HFFc6 (cell line): Measurements from ENCODE around the gene FBXO2. TPM values are rescaled to one million over a fixed set of nuclear protein-coding genes. Genes with fewer than 3 reads are reported as not detected.

Experiments
- DNase-seq: peaks from one replicate; pipeline ENCODE4 v3.0.0-alpha.2; 2018
- H3K27ac Mint-ChIP-seq: 2 replicates; pipeline ENCODE4 v1.8.0; 2020; ENCODE audit warnings: mild to moderate bottlenecking, mixed read lengths
- H3K27me3 Mint-ChIP-seq: 2 replicates; pipeline ENCODE4 v1.8.0; 2021; ENCODE audit warnings: mild to moderate bottlenecking, moderate library complexity, mixed read lengths; ENCODE audit not compliant: insufficient read depth
- H3K36me3 Mint-ChIP-seq: 2 replicates; pipeline ENCODE4 v1.8.0; 2021; ENCODE audit warnings: low read depth, mixed read lengths
- H3K4me1 Mint-ChIP-seq: 2 replicates; pipeline ENCODE4 v1.8.0; 2020; ENCODE audit warnings: low read depth, mixed read lengths
- H3K4me3 Mint-ChIP-seq: 2 replicates; pipeline ENCODE4 v1.8.0; 2020; ENCODE audit warnings: mild to moderate bottlenecking, moderate library complexity, mixed read lengths
- H3K9me3 Mint-ChIP-seq: 2 replicates; pipeline ENCODE4 v1.8.0; 2020; ENCODE audit warnings: mild to moderate bottlenecking, mixed read lengths
- total RNA-seq, 6 experiments: library from RNA; stranded (reverse); fragmentation: NEBNext Ultra II Directional; extraction: Animal tissue kit (Norgen Biotek cat#: 25700); gene quantifications; 2 replicates in 1 of 6; 3 replicates in 5 of 6; pipeline ENCODE4 v1.2.3, GENCODE V29; 2021
- TF ChIP-seq, protein P1 (sequence below): fragments of 200-600 bp; sonication (generic); IDR thresholded peaks from 2 replicates; pipeline ENCODE4 v1.5.0; 2021; ENCODE audit warnings: antibody characterized with exemption, mild to moderate bottlenecking

FBXO2 gene
- total RNA-seq, 6 experiments from 2014 or later, result 0.66 to 1.7 (median 0.78) TPM

DNA sequence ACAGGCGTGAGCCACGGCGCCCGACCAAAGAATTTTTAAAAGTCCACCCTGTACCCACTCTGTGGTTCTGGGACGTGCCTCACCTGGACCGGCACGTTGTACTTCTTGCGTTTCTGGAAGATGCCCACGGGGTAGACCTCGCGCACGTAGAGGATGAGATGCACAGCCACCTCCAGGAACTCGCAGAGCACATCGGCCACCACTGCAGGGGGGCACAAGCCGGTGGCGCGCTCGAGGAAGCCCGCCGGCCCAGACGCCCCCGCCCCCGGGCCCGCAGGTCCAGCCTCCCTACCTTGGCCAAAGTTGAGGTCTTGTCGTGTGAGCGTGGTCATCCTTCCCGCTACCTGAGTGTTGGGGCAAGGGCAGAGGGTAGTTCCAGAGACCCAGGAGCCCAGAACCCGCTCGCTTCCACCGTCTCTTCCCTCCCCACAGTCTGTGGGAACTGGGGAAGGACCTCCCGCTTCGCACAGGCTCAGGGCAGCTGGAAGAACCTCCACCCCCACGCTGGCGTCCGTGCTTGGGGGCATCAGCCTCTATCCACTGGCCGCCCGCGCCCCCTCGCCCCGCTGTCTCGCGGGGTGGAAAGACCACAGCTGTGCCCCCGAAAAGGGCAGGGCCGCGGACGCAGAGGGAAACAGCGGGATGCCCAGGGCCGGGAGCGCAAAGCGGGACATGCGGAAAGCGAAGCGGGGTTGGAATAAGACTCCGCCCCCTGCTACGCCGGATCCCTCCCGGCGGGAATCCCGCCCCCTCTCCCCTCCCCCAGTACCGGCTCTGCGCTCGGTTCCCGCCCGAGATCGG is 26.2 kb upstream of the FBXO2 start:
- TF ChIP-seq, protein P1, sequence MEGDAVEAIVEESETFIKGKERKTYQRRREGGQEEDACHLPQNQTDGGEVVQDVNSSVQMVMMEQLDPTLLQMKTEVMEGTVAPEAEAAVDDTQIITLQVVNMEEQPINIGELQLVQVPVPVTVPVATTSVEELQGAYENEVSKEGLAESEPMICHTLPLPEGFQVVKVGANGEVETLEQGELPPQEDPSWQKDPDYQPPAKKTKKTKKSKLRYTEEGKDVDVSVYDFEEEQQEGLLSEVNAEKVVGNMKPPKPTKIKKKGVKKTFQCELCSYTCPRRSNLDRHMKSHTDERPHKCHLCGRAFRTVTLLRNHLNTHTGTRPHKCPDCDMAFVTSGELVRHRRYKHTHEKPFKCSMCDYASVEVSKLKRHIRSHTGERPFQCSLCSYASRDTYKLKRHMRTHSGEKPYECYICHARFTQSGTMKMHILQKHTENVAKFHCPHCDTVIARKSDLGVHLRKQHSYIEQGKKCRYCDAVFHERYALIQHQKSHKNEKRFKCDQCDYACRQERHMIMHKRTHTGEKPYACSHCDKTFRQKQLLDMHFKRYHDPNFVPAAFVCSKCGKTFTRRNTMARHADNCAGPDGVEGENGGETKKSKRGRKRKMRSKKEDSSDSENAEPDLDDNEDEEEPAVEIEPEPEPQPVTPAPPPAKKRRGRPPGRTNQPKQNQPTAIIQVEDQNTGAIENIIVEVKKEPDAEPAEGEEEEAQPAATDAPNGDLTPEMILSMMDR, result no peak
- peak overlapping the region; percentile 92 for H3K4me3 Mint-ChIP-seq
- H3K9me3 Mint-ChIP-seq, result no peaks in the 10 kb centered on the region
- H3K27ac Mint-ChIP-seq, result peak overlapping the region; percentile 74
- H3K27me3 Mint-ChIP-seq, result peaks cover 18% of the 10 kb centered on the region
- no peaks in the 10 kb centered on the region for H3K36me3 Mint-ChIP-seq
- peaks cover 18% of the 10 kb centered on the region for H3K4me1 Mint-ChIP-seq
- DNase-seq, result peak; percentile 3

DNA sequence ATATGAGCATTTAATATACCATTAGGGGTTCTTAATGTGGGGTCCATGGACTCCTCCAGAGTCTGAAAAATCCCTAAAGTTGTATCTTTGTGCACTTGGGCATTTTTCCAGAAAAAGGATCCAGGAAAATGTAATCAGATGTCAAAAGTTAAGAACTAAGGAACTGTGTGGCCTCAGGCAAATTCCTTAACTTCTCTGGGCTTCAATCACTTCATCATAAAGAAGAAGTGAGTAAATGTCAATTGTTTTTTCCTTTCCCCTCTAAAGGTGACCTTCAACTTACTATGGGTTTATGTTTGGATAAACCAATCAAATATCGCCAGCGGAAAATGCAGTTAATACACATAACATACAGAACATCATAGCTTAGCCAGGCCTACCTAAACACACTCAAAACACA is 24.2 kb upstream of the FBXO2 start:
- TF ChIP-seq, protein P1, result no peak
- no peak overlapping the region for H3K27ac Mint-ChIP-seq
- peaks cover 1% of the 10 kb centered on the region; the same call in 1 of the 2 replicates for H3K27me3 Mint-ChIP-seq
- H3K4me1 Mint-ChIP-seq, result peaks cover 18% of the 10 kb centered on the region
- no peak for DNase-seq
- no peak overlapping the region for H3K4me3 Mint-ChIP-seq
- H3K9me3 Mint-ChIP-seq, result no peaks in the 10 kb centered on the region
- peaks cover 3% of the 10 kb centered on the region; the same call in 1 of the 2 replicates for H3K36me3 Mint-ChIP-seq

DNA sequence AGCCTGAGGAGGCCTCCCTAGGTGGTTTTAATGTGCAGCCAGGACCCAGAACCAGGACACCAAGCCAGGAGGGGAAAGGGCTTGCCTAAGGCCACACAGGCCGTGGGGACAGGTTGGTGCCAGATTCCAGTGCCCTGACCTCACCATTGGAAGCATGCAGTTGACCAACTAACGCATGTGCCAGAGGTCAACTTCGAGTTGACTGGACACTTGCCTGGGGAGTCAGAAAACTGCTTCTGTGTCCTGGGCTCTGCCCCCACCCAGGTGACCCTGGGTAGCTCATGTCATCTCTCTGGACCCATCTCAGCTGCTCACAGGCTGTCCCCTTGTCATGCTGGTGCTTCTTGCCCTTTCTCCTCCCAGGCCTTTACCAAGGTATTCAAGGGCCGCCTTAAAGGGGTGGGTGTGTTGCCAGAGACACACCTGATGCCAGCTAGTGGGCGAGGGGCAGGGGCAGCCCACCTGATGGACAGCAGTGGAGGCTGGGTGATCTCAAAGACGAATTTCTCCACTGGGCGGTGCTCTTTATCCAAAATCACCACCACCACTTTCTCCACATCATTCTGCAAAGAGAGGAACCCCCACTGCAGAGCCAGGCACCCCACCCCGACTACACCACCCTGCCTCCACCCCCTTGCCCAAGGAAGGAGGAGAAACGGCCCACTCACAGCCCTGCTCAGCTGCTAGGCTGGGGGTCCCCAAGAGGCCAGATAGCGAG is 22.3 kb upstream of the FBXO2 start:
- Mint-ChIP-seq H3K36me3 (peaks cover 5% of the 10 kb centered on the region; the same call in 1 of the 2 replicates), H3K4me3 (no peak overlapping the region), H3K4me1 (peaks cover 11% of the 10 kb centered on the region), H3K9me3 (no peaks in the 10 kb centered on the region), H3K27ac (no peak overlapping the region), H3K27me3 (peaks cover 2% of the 10 kb centered on the region)
- TF ChIP-seq, protein P1, result peak; percentile 20; the same call in 1 of the 2 replicates
- DNase-seq, result no peak

DNA sequence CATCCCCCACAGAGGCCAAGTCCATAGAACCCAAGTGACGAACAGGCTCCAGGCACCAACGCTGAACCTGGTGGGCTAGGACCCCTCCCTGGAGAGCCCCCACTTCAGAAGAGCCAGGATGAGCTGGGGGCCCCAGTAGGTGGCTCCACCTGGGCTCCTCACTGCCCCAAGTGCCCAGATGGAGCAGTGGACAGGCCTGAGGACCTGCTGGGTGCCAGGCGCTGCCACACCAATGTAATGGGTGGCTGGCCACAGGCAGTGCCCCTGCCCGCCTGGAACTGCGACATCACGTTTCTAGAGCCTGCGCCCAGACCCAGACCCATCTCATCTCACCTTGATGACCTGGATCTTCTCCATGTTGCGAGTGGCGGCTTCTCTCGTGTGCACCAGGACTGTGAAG is 21.1 kb upstream of the FBXO2 start:
- H3K27me3 Mint-ChIP-seq, result peaks cover 2% of the 10 kb centered on the region; the same call in 1 of the 2 replicates
- no peak overlapping the region for H3K4me3 Mint-ChIP-seq
- TF ChIP-seq, protein P1, result no peak
- no peaks in the 10 kb centered on the region for H3K9me3 Mint-ChIP-seq
- H3K27ac Mint-ChIP-seq, result no peak overlapping the region
- H3K36me3 Mint-ChIP-seq, result peaks cover 5% of the 10 kb centered on the region; the same call in 1 of the 2 replicates
- H3K4me1 Mint-ChIP-seq, result peaks cover 9% of the 10 kb centered on the region
- no peak for DNase-seq

DNA sequence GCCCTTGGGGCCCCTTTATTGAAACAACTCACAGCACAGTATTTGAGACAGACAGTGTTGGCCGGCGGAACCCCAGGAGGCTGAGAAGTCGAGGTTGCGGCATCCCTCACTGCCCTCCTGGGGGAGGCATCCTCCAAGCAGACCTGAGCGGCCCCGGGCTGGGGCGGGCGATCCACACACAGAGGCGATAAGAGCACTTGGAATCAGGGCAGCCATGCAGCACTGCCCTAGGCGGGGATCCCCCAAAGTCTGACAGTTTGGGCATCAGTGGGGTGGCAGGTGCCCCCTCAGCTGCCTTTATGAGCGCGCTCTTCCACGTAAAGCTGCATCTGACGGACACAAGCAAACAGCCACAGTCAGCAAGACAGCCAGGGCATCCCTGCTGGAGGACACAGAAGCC is 20.3 kb upstream of the FBXO2 start:
- Mint-ChIP-seq H3K27me3 (peaks cover 2% of the 10 kb centered on the region; the same call in 1 of the 2 replicates), H3K4me3 (no peak overlapping the region), H3K4me1 (peaks cover 7% of the 10 kb centered on the region), H3K36me3 (peaks cover 5% of the 10 kb centered on the region; the same call in 1 of the 2 replicates), H3K27ac (no peak overlapping the region), H3K9me3 (no peaks in the 10 kb centered on the region)
- TF ChIP-seq, protein P1, result no peak
- DNase-seq, result no peak
